ENCODE results near the gene PSMB8. TPM values are rescaled to one million over a fixed set of nuclear protein-coding genes. Genes with fewer than 3 reads are reported as not detected.

The PSMB8 gene
- total and polyA plus RNA-seq, 2 of the 4 experiments (the other 2 are of a cell fraction), result 31.6 to 33.3 TPM

- WGBS, 2 experiments (ENCODE audit: extremely low coverage in 2 of 2, insufficient read length in 1 of 2), result 80% methylated on average over 2 of the region's 15 CpGs; no CpG with 5 or more reads in 1 of the 2 experiments
Measured at GRCh38 chr6:32839356-32839755, 4.5 kb downstream of the PSMB8 start.

More at GRCh38 chr6:32839356-32839755, 4.5 kb downstream of the PSMB8 start:
- Histone ChIP-seq H2BK15ac (ENCODE audit: low read depth, low read length) (no peak overlapping the region), H2AK9ac (replicated peaks; ENCODE audit: low read depth, low read length, poor library complexity) (no peak overlapping the region), H3K9ac (ENCODE audit: low read depth, low read length) (no peak overlapping the region), H3K56ac (ENCODE audit: extremely low read depth, insufficient read depth, low read length) (no peak overlapping the region), H3K9me3 (ENCODE audit: control insufficient read depth, insufficient read depth, low read length) (no peaks in the 10 kb centered on the region), H2BK120ac (ENCODE audit: low read depth, low read length) (no peak overlapping the region), H3K9me1 (ENCODE audit: insufficient read depth, low read length) (peaks cover 6% of the 10 kb centered on the region; the same call in 1 of the 2 replicates), H2AFZ (replicated peaks; ENCODE audit: low read length, poor library complexity) (no peak overlapping the region), H3K36me3 (ENCODE audit: control insufficient read depth, insufficient read depth, low read length) (peaks cover 11% of the 10 kb centered on the region), H3K18ac (ENCODE audit: low read depth, low read length) (no peak overlapping the region), H4K8ac (ENCODE audit: low read depth in 2 of 2, low read length in 2 of 2) (no peak overlapping the region), H4K5ac (ENCODE audit: low read depth, low read length) (no peak overlapping the region), H3K4ac (ENCODE audit: low read depth, low read length) (no peak overlapping the region), H3K79me1 (ENCODE audit: low read depth in 1 of 2, low read length in 2 of 2) (peaks cover 2 to 31% of the 10 kb centered on the region in 2 experiments; a peak in 2 of 4 replicates), H2BK20ac (ENCODE audit: low read depth, low read length) (no peak overlapping the region), H3K23ac (ENCODE audit: low read depth, low read length) (no peak overlapping the region), H3K27me3 (ENCODE audit: control insufficient read depth, insufficient read depth, low read length) (no peaks in the 10 kb centered on the region), H2BK5ac (ENCODE audit: low read depth, low read length, poor library complexity, severe bottlenecking) (no peak overlapping the region), H3K4me2 (ENCODE audit: low read depth, low read length) (no peak overlapping the region), H2AK5ac (ENCODE audit: low read depth, low read length) (no peak overlapping the region), H4K91ac (ENCODE audit: insufficient read depth, low read depth, low read length) (no peak overlapping the region), H3K14ac (replicated peaks; ENCODE audit: low read depth, low read length) (no peak overlapping the region), H4K20me1 (ENCODE audit: insufficient read depth, low read length) (no peaks in the 10 kb centered on the region), H3K27ac (ENCODE audit: insufficient read depth, low read length) (no peak overlapping the region), H3K4me1 (ENCODE audit: control insufficient read depth, insufficient read depth, low read length) (peaks cover 8% of the 10 kb centered on the region), H3K4me3 (ENCODE audit: insufficient read depth, low read depth, low read length) (no peak overlapping the region)
- dilution Hi-C loops (cut with HindIII; ENCODE audit: low sequenced_read_pairs, unreplicated experiment) (no loop called here), intact Hi-C loops (cut with micrococcal nuclease) (no loop called here), in situ Hi-C loops (cut with MboI; ENCODE audit: low sequenced_read_pairs) (no loop called here)
- no peak for DNase-seq
- TF ChIP-seq RCOR1 (IDR thresholded peaks at IDR 0.05; ENCODE audit: insufficient replicate concordance, low read length) (no peak), BHLHE40 (IDR thresholded peaks at IDR 0.05; ENCODE audit: low read depth, low read length) (no peak), MXI1 (IDR thresholded peaks at IDR 0.05; ENCODE audit: borderline replicate concordance, low read depth, low read length) (no peak), FOS (IDR thresholded peaks at IDR 0.05; ENCODE audit: low read depth, low read length) (no peak), SMC3 (IDR thresholded peaks at IDR 0.05; ENCODE audit: low read depth, low read length) (no peak), CEBPB (IDR thresholded peaks at IDR 0.05; ENCODE audit: low read depth, low read length) (no peak), USF2 (IDR thresholded peaks at IDR 0.05; ENCODE audit: low read depth, low read length) (no peak), RAD21 (IDR thresholded peaks at IDR 0.05; ENCODE audit: low read length) (no peak), RFX5 (IDR thresholded peaks at IDR 0.05; ENCODE audit: low read depth, low read length) (no peak), CHD1 (IDR thresholded peaks at IDR 0.05; ENCODE audit: low read depth, low read length) (no peak)
- TF ChIP-seq, protein P1, sequence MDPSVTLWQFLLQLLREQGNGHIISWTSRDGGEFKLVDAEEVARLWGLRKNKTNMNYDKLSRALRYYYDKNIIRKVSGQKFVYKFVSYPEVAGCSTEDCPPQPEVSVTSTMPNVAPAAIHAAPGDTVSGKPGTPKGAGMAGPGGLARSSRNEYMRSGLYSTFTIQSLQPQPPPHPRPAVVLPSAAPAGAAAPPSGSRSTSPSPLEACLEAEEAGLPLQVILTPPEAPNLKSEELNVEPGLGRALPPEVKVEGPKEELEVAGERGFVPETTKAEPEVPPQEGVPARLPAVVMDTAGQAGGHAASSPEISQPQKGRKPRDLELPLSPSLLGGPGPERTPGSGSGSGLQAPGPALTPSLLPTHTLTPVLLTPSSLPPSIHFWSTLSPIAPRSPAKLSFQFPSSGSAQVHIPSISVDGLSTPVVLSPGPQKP (IDR thresholded peaks at IDR 0.05; ENCODE audit: borderline replicate concordance, low read depth, low read length), result no peak
- TF ChIP-seq, protein P2, sequence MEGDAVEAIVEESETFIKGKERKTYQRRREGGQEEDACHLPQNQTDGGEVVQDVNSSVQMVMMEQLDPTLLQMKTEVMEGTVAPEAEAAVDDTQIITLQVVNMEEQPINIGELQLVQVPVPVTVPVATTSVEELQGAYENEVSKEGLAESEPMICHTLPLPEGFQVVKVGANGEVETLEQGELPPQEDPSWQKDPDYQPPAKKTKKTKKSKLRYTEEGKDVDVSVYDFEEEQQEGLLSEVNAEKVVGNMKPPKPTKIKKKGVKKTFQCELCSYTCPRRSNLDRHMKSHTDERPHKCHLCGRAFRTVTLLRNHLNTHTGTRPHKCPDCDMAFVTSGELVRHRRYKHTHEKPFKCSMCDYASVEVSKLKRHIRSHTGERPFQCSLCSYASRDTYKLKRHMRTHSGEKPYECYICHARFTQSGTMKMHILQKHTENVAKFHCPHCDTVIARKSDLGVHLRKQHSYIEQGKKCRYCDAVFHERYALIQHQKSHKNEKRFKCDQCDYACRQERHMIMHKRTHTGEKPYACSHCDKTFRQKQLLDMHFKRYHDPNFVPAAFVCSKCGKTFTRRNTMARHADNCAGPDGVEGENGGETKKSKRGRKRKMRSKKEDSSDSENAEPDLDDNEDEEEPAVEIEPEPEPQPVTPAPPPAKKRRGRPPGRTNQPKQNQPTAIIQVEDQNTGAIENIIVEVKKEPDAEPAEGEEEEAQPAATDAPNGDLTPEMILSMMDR (conservative IDR thresholded peaks at IDR 0.05; ENCODE audit: low read depth, low read length), result no peak
- POLR2A ChIA-PET (ENCODE audit: unreplicated experiment), result interaction anchor here (1.2 to 1.5 kb wide), 2 partner anchors 15 to 28 kb away, joined by 5 to 9 read pairs; partner anchors contain the start of genes PSMB9 and TAP1
- CTCF ChIA-PET, result interaction anchor here (1.1 to 2.7 kb wide), 8 partner anchors 15 to 94 kb away, joined by 4 to 44 read pairs (median 6); partner anchors contain the start of genes PSMB9 and TAP1
- BruUV-seq (replicated peaks), result no TSS peak
- ATAC-seq (ENCODE audit: low read depth), result no peak

Data from IMR-90 (cell line).